Coronary artery (tissue), 2 donors: Measurements from ENCODE around the gene ZNF10.

ENCODE experiments used
- DNase-seq: peaks from one replicate; pipeline ENCODE4 v3.0.0-alpha.2; 2017; ENCODE audit warnings: low spot score
- H3K27ac ChIP-seq, 2 donors: fragments of 200-600 bp; sonication (generic); one replicate each; pipeline ENCODE4 v1.5.1; 2016 to 2019
- H3K4me3 ChIP-seq: fragments of 200-600 bp; sonication (generic); 2 replicates; pipeline ENCODE4 v1.5.1; 2016; ENCODE audit warnings: mild to moderate bottlenecking, moderate library complexity
- CTCF ChIP-seq: fragments of 200-600 bp; sonication (generic); IDR thresholded peaks from one replicate; pipeline ENCODE4 v1.5.1; 2019; ENCODE audit warnings: antibody characterized with exemption

Gene ZNF10

DNA sequence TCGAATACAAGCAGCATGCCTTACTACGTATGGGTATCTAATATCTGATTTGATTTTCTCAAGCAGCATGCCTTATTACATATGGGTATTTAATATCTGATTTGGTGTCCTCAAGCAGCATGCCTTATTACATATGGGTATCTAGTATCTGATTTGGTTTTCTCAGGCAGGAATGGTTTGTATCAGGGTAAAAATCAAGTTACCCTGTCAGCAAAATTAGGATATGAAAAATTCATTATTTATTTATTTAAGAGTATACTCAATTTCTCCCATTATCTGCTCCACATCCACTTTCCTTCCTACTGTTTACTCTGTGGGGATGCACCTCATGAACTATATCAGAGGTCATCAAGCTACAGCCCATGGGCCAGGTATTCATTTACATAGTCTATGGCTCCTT, 22.3 kb upstream of the ZNF10 start:
- TF ChIP-seq CTCF, result no peak
- DNase-seq, result no peak
- Histone ChIP-seq H3K4me3 (peak overlapping the region; percentile 27), H3K27ac (no peak overlapping the region)

- TF ChIP-seq CTCF, result no peak
- DNase-seq, result no peak
- H3K4me3 ChIP-seq, result peak overlapping the region; percentile 21
- no peak overlapping the region for H3K27ac ChIP-seq
Measured at GRCh38 chr12:133120385-133121191, 9.8 kb upstream of the ZNF10 start.

DNA sequence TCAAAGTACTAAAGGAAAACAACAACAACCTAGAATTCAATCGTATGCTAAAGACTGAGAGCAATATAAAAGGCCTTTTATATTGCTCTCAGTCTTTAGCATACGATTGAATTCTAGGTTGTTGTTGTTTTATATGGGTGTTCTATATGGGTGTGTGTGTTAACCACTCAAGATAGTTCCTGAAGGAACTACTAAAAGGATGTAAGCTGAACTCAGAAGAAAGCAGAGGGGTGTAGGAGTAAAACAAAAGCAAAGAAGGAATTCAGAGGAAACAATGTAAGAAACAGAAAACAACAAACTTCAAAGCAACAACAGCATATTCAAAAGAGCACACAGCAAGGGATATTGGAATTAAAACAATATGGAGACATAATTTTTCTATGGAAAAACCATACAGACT, 5.8 kb upstream of the ZNF10 start:
- TF ChIP-seq CTCF, result no peak
- Histone ChIP-seq H3K4me3 (no peak overlapping the region), H3K27ac (no peak overlapping the region)
- DNase-seq, result no peak

DNA sequence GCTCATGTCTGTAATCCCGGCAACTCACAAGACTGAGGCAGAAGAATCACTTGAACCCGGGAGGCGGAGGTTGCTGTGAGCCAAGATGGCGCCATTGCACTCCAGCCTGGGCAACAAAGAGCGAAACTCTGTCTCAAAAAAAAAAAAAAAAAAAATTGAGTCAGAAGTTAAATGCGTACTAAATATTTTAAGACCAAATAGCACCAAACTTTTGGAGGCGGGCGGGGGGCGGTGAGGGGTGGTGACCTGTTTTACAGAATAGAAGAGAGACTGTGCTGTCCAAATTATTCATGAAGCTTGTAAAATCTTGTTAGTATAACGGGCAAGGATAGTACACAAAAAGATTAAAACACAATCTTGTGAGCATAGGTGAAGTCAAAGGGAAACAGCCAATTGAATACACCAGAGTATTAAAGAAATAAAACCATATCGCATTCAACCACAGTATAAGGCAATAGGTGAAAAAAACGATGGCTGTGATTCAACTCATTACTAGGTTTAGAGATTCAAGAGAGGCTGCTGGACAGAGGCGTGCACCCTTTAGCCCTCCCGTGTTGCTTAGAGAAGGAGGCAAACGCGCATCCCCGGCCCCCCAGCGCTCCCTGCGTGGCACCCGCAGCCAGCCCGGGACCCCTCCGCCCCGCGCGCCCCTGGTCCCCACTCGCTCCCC, 924 bp upstream of the ZNF10 start:
- TF ChIP-seq CTCF, result no peak
- Histone ChIP-seq H3K4me3 (peak overlapping the region; percentile 90), H3K27ac (peak overlapping the region; percentile 73 to 97)
- DNase-seq, result no peak

GRCh38 chr12:133130808-133131128, 341 bp downstream of the ZNF10 start:
- TF ChIP-seq CTCF, result no peak
- peak; percentile 75 for DNase-seq
- peak overlapping the region; percentile 73 to 97 for H3K27ac ChIP-seq
- peak overlapping the region; percentile 90 for H3K4me3 ChIP-seq

DNA sequence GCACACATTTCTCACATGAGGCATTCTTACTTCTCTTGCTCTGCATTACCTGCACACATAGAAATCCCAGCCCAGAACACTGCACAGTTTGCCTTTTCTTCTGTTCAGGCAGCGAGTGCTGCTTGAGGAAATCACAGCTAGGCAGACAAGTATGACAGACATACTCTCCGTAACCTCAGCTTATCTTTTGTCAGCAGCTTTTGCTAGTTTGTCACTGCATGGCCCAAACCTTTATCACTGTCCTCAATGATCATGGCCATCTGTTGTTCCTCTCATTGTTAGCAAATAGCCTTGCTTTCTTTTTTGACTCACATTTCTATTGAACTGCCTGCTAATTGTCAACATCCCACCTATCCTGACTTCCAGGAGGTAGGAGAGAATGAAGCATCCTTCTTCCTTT, 5.3 kb downstream of the ZNF10 start:
- no peak for DNase-seq
- Histone ChIP-seq H3K4me3 (no peak overlapping the region), H3K27ac (no peak overlapping the region)
- no peak for TF ChIP-seq CTCF

DNA sequence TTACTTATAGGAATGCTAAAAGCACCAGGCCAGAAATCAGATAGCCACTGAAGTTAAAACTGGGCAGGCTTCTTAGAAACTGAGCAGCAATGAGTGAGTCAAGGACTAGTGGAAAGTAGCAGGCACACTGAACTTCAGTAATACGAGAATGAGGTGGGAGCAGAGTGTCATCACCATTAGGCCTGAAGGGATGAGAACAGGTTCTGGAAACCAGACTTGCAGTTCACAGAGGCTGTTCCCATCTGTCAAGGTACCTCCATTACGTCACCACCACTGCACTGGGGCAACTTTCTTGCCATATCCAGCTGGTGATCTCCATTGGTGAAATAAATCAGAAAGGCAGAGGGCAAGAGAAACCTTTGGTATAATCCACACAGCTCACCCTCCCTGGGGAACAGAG, 15.6 kb downstream of the ZNF10 start:
- no peak overlapping the region for H3K27ac ChIP-seq
- peak overlapping the region; percentile 32 for H3K4me3 ChIP-seq
- no peak for DNase-seq
- no peak for TF ChIP-seq CTCF
